EH (cell line): ENCODE results near the gene KCNQ1.

ENCODE experiments used
- DNase-seq: peaks from one replicate; pipeline ENCODE4 v3.0.0-alpha.2; 2015; ENCODE audit warnings: low read depth

KCNQ1 gene

GRCh38 chr11:2444821-2445745 is at the start of gene KCNQ1:
TSS of gene KCNQ1 (plus strand) at chr11:2445008. CDS start at chr11:2445099, 91 bp downstream.
- peak; percentile 5 for DNase-seq

GRCh38 chr11:2395211-2395730 is 49.5 kb upstream of the KCNQ1 start:
- no peak for DNase-seq

- no peak for DNase-seq
Observed at GRCh38 chr11:2395856-2396255, 49.0 kb upstream of the KCNQ1 start.

- DNase-seq: no peak
Observed at GRCh38 chr11:2396471-2396870, 48.3 kb upstream of the KCNQ1 start.

GRCh38 chr11:2397005-2397404 is 47.8 kb upstream of the KCNQ1 start:
- DNase-seq: no peak

GRCh38 chr11:2398664-2399355 is 46.0 kb upstream of the KCNQ1 start:
- DNase-seq: no peak

GRCh38 chr11:2399488-2400068 is 45.2 kb upstream of the KCNQ1 start:
- no peak for DNase-seq

- peak; percentile 100 for DNase-seq
Observed at GRCh38 chr11:2400069-2400761, 44.6 kb upstream of the KCNQ1 start, which contains the start of gene TSSC4. TSS of gene TSSC4 (plus strand) at chr11:2400750. CDS start at chr11:2402634, 1,884 bp downstream.

- DNase-seq: peak; percentile 35
Observed at GRCh38 chr11:2400762-2401435, 43.9 kb upstream of the KCNQ1 start.

- DNase-seq: no peak
Observed at GRCh38 chr11:2401436-2401984, 43.3 kb upstream of the KCNQ1 start.

GRCh38 chr11:2402106-2402505 is 42.7 kb upstream of the KCNQ1 start:
- no peak for DNase-seq

- no peak for DNase-seq
Observed at GRCh38 chr11:2402890-2403645, 41.7 kb upstream of the KCNQ1 start.

GRCh38 chr11:2404735-2405196 is 40.0 kb upstream of the KCNQ1 start:
- no peak for DNase-seq

GRCh38 chr11:2406451-2406850 is 38.4 kb upstream of the KCNQ1 start:
- DNase-seq: no peak

GRCh38 chr11:2406878-2407410 is 37.9 kb upstream of the KCNQ1 start:
- no peak for DNase-seq

- DNase-seq: no peak
Observed at GRCh38 chr11:2408671-2409070, 36.1 kb upstream of the KCNQ1 start.

GRCh38 chr11:2409126-2409525 is 35.7 kb upstream of the KCNQ1 start:
- DNase-seq: no peak

GRCh38 chr11:2409611-2410468 is 35.0 kb upstream of the KCNQ1 start:
- no peak for DNase-seq

GRCh38 chr11:2410616-2411015 is 34.2 kb upstream of the KCNQ1 start:
- no peak for DNase-seq
